Activated CD8-positive, alpha-beta T cell treated with anti-CD3 and anti-CD28 coated beads, Interleukin-2, amount 10 ng/mL, durations not matched to agents 7 days and 5 days (primary cell): ENCODE results near the gene TP63. TPM values are rescaled to one million over a fixed set of nuclear protein-coding genes. Genes with fewer than 3 reads are reported as not detected.

Experiments used
- ATAC-seq: fragments of 150-1000 bp; cut with Tn5 transposase; one replicate; pipeline ENCODE4 v1.10.0; 2021; ENCODE audit warnings: moderate library complexity
- CTCF ChIA-PET: fragments of 350-600 bp; sonication (Branson Sonifier 250); formaldehyde crosslinking; loops from one replicate; lab custom pipeline; 2021; ENCODE audit warnings: antibody characterized with exemption; lab: Charles Lee
- POLR2A ChIA-PET: fragments of 350-600 bp; sonication (Branson Sonifier 250); formaldehyde crosslinking; loops from one replicate; lab custom pipeline; 2021; ENCODE audit warnings: antibody characterized with exemption; lab: Charles Lee
- DNase-seq: peaks from one replicate; pipeline ENCODE4 v3.0.0-alpha.2; 2020
- H3K27ac Mint-ChIP-seq: one replicate; pipeline ENCODE4 v1.8.0; 2021; ENCODE audit warnings: mild to moderate bottlenecking, mixed read lengths
- H3K27me3 Mint-ChIP-seq: one replicate; pipeline ENCODE4 v1.8.0; 2021; ENCODE audit warnings: low read depth, mixed read lengths
- H3K36me3 Mint-ChIP-seq: one replicate; pipeline ENCODE4 v1.8.0; 2021; ENCODE audit warnings: low read depth, mixed read lengths
- H3K4me1 Mint-ChIP-seq: one replicate; pipeline ENCODE4 v1.8.0; 2021; ENCODE audit warnings: low read depth, mixed read lengths
- H3K4me3 Mint-ChIP-seq: one replicate; pipeline ENCODE4 v1.8.0; 2021; ENCODE audit warnings: mild to moderate bottlenecking, mixed read lengths
- H3K9me3 Mint-ChIP-seq: one replicate; pipeline ENCODE4 v1.8.0; 2022; ENCODE audit warnings: mixed read lengths; ENCODE audit not compliant: insufficient read depth
- total RNA-seq, 2 experiments: library from RNA; stranded (reverse); gene quantifications; one replicate each; pipeline ENCODE4 v1.2.3, GENCODE V29; 2021

Gene TP63
- total RNA-seq, 2 experiments from 2014 or later, result not detected

DNA sequence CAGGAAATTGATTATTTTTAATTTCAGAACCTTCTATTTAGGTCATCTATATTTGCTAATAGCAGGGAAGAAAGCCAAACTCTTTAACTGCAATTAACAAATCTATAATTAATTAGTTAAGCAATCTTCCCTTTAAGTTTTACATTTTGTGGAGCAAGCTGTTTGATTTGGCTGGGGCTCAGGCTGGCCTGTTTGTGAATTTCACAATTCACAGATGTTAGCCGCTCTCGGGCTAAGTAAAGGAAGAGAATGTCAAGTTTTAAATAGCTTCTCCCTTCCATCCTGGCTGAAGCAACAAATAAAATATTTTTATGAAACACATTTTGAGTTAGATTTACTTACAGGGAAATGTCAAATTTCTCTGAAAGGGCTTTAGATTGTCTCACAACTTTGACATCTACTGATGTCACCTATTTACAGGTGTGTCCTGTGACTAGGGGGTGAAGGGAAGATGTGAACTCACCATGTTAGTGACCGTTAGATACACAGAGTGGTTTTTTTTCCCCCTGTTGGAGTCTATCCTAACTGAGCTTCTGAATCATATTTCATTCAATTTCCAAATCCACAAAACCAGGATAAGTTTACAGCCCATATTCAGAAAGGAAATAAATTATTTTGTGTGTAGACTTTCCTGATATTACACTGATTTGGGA is 1.3 kb upstream of the TP63 start:
- no peak overlapping the region for H3K4me3 Mint-ChIP-seq
- no peak overlapping the region for H3K27ac Mint-ChIP-seq
- H3K27me3 Mint-ChIP-seq, result no peaks in the 10 kb centered on the region
- CTCF ChIA-PET, result interaction anchor here (1.9 kb wide), 1 partner anchor 357 kb away, joined by 7 read pairs; no protein-coding TSS in a partner anchor
- DNase-seq, result no peak
- POLR2A ChIA-PET, result no interaction called here
- no peaks in the 10 kb centered on the region for H3K9me3 Mint-ChIP-seq
- H3K4me1 Mint-ChIP-seq, result peaks cover 9% of the 10 kb centered on the region
- no peak for ATAC-seq
- H3K36me3 Mint-ChIP-seq, result no peaks in the 10 kb centered on the region

DNA sequence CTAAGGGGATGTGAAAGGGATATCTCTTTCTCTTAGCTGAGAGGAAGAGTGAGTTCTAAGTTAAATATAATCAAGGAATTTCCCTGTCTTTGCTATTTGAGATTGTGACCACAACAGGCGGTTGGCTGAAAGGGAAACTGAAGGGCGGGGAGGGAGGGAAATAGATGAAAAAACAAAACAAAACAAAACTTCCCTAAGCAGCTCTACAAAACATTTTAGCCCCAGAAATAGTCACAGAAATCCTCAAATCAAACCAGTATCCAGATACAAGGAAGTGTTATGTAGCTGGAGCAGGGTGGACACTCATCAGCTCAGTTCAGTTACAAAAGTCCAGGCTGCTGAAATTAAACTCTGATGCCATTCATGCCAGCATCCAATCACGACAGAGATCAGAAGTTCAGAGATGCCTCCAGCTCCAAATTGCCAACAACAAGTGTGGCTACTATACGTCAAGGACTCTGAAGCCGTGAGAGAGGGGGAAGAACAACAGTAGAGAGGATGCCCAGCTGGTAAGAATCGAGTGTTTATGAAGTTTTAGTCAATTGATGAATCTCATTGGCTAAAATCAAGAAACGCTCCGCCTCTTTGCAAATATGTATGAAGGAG is 319 bp upstream of the TP63 start:
- Mint-ChIP-seq H3K27me3 (no peaks in the 10 kb centered on the region), H3K4me3 (no peak overlapping the region), H3K36me3 (no peaks in the 10 kb centered on the region), H3K27ac (no peak overlapping the region), H3K9me3 (no peaks in the 10 kb centered on the region), H3K4me1 (peaks cover 9% of the 10 kb centered on the region)
- CTCF ChIA-PET, result interaction anchor here (1.9 kb wide), 1 partner anchor 358 kb away, joined by 7 read pairs; no protein-coding TSS in a partner anchor
- DNase-seq (no peak), ATAC-seq (no peak)
- POLR2A ChIA-PET, result no interaction called here

DNA sequence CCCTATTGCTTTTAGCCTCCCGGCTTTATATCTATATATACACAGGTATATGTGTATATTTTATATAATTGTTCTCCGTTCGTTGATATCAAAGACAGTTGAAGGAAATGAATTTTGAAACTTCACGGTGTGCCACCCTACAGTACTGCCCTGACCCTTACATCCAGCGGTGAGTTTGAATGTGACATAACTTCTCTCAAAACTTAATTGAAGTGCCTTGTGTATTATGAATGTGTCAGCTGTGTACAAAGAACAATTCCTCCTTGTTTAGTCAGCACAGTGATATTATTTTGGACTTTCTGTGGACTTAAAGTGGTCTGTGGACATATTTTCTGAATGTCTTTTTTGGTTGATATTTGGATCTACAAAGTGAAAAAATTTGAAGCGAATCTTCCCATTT is 220 bp downstream of the TP63 start:
- no peaks in the 10 kb centered on the region for H3K27me3 Mint-ChIP-seq
- POLR2A ChIA-PET, result no interaction called here
- DNase-seq (no peak), ATAC-seq (no peak)
- H3K27ac Mint-ChIP-seq, result no peak overlapping the region
- no peaks in the 10 kb centered on the region for H3K36me3 Mint-ChIP-seq
- no peaks in the 10 kb centered on the region for H3K9me3 Mint-ChIP-seq
- no peak overlapping the region for H3K4me3 Mint-ChIP-seq
- CTCF ChIA-PET, result interaction anchor here (1.9 kb wide), 1 partner anchor 359 kb away, joined by 7 read pairs; no protein-coding TSS in a partner anchor
- peaks cover 9% of the 10 kb centered on the region for H3K4me1 Mint-ChIP-seq

DNA sequence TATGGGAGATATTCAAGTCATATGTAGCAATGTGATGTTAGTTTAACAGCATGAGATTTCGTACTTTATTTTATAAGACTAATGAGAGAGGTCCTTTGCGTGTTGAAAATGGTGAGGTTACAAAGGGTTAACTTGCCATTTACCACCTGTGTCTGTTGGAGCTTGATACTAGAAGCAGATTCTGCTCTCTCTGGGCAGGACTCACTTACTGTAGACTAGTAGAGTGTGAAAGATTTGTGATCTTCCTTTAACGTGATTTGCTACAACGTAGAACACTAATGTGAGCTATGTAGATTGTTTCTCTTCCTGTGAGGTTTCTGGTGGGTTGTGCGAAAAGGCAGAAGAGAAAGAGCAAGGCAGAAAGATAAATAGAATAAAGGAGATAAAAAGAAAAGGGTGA is 1.1 kb downstream of the TP63 start:
- CTCF ChIA-PET, result no interaction called here
- H3K4me1 Mint-ChIP-seq, result peaks cover 9% of the 10 kb centered on the region
- H3K36me3 Mint-ChIP-seq, result no peaks in the 10 kb centered on the region
- H3K27ac Mint-ChIP-seq, result no peak overlapping the region
- ATAC-seq (no peak), DNase-seq (no peak)
- H3K4me3 Mint-ChIP-seq, result no peak overlapping the region
- H3K9me3 Mint-ChIP-seq, result no peaks in the 10 kb centered on the region
- POLR2A ChIA-PET, result no interaction called here
- H3K27me3 Mint-ChIP-seq, result no peaks in the 10 kb centered on the region

DNA sequence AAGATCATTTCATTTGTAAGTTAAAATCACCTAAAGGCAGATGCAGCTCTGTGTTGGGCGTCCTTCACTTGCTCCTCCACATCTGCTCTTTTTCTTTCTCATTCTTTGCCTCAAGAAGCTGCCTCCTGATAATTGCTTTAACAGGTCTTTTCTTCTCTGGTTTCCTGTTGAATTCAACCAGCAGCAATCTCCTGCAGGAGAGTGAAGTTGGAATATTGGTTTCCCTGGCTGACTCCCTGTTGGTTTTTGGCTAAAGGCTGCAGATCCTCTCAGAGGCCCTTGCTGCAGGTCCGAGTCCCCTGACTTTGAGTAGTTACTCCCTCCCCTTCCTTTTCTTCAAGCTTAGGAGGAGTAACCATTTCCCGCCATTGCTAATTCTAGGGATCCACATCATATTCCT is 4.2 kb downstream of the TP63 start:
- H3K9me3 Mint-ChIP-seq, result no peaks in the 10 kb centered on the region
- H3K4me1 Mint-ChIP-seq, result peaks cover 6% of the 10 kb centered on the region
- no peaks in the 10 kb centered on the region for H3K27me3 Mint-ChIP-seq
- ChIA-PET POLR2A (no interaction called here), CTCF (no interaction called here)
- DNase-seq (no peak), ATAC-seq (no peak)
- H3K27ac Mint-ChIP-seq, result no peak overlapping the region
- no peak overlapping the region for H3K4me3 Mint-ChIP-seq
- no peaks in the 10 kb centered on the region for H3K36me3 Mint-ChIP-seq

DNA sequence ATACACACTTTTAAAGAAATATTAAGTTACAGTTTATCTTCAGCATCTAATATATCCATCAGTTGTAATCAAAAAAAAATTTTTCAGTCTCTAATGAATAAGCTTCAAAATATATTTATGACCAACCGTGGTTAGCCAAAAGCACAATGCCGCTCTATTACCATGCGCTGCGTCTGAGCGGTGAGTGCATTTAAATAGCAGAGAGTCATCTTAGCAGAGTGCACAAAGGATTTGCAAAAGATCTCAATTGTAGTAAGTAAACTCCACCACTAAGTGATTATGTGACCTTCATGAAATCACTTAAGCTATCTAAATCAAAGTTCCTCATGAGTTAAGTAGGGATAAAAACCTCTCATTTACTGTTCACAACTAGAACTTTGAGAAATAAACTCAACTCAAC is 4.9 kb downstream of the TP63 start:
- H3K36me3 Mint-ChIP-seq, result no peaks in the 10 kb centered on the region
- ChIA-PET CTCF (no interaction called here), POLR2A (no interaction called here)
- H3K27ac Mint-ChIP-seq, result no peak overlapping the region
- ATAC-seq (no peak), DNase-seq (no peak)
- H3K9me3 Mint-ChIP-seq, result no peaks in the 10 kb centered on the region
- H3K4me1 Mint-ChIP-seq, result peaks cover under 1% of the 10 kb centered on the region
- no peaks in the 10 kb centered on the region for H3K27me3 Mint-ChIP-seq
- no peak overlapping the region for H3K4me3 Mint-ChIP-seq

DNA sequence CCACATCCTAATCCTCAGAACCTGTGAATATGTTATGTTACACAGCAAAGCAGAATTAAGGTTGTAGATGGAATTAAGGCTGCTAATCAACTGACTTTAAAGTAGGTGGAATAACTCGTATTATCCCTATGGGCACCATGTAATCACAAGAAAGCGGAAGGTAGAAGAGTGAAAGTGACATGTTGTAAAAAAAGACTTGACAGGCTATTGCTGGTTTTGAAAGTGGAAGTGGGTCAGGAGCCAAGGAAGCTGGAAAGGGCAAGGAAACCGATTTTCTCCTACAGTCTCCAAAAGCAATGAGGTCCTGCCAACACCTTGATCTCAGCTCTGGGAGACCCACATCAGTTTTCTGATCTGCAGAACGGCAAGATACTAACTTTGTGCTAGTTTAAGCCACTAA is 6.6 kb downstream of the TP63 start:
- no peaks in the 10 kb centered on the region for H3K27me3 Mint-ChIP-seq
- DNase-seq, result no peak
- H3K27ac Mint-ChIP-seq, result no peak overlapping the region

DNA sequence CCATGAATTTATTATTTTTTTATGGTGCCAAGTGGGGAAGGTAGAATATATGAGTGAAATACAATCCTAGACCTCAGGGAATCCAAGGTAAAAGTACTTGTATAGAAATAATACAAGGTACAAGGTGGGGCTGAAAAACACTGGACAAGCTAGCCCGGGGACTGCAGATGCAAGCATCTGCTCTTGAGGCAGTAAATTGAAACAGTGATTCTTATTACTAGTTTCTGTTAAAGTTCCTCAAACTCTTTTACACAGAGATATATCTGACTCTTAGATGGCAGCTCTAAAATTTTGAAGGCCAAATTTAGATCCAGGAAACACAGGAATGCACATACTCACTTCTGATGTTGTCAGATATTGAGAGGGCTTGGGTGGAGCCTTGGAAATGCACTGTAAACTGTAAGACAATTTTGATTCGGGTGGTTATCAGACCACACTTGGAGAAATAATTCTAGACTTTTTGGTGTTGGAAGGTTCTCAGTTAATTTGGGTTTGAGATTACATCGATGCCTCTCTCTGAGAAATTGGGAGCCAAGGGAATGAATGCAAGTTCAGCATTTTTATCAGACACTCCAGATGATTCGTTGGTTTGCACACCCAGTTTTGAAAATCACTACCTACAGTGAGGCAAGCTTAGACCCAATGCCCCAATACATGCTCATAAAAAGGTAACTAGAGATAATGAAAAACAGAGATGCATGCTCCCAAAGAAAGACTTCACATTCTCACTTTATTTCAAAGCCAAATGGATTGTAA is 7.3 kb downstream of the TP63 start:
- H3K27me3 Mint-ChIP-seq, result no peaks in the 10 kb centered on the region
- DNase-seq (no peak), ATAC-seq (no peak)
- POLR2A ChIA-PET, result no interaction called here
- no peak overlapping the region for H3K4me3 Mint-ChIP-seq
- H3K9me3 Mint-ChIP-seq, result no peaks in the 10 kb centered on the region
- no peaks in the 10 kb centered on the region for H3K4me1 Mint-ChIP-seq
- H3K36me3 Mint-ChIP-seq, result no peaks in the 10 kb centered on the region
- CTCF ChIA-PET, result no interaction called here
- H3K27ac Mint-ChIP-seq, result no peak overlapping the region

More for the DNA sequence above, 6.6 kb downstream of the TP63 start:
- H3K4me1 Mint-ChIP-seq, result no peaks in the 10 kb centered on the region
- CTCF ChIA-PET, result interaction anchor here (0.8 kb wide), 1 partner anchor 983 kb away, joined by 3 read pairs; no protein-coding TSS in a partner anchor
- no peaks in the 10 kb centered on the region for H3K9me3 Mint-ChIP-seq
- no peak overlapping the region for H3K4me3 Mint-ChIP-seq
- no peaks in the 10 kb centered on the region for H3K36me3 Mint-ChIP-seq
- POLR2A ChIA-PET, result no interaction called here
- ATAC-seq, result no peak

DNA sequence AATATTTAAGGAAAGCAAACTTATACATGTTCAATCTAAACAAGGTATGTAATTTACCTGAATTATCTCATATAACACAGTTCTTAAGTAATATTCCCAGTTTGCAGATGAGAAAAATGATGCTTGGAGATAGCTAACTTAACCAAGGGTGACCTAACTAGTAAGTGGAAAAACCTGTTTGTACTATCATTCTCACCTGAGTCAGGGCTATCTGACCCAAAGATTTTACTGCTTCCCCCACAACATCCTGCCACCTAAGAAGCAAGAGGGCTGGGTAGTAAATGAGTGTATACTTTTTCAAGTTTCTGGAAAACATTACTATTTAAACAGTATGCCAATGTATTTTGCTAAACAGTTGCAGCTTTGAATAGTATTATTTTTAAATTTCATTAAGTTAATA is 10.6 kb downstream of the TP63 start:
- H3K4me1 Mint-ChIP-seq, result no peaks in the 10 kb centered on the region
- no peaks in the 10 kb centered on the region for H3K36me3 Mint-ChIP-seq
- no peaks in the 10 kb centered on the region for H3K9me3 Mint-ChIP-seq
- no peak overlapping the region for H3K27ac Mint-ChIP-seq
- ChIA-PET CTCF (no interaction called here), POLR2A (interaction anchor here (0.5 kb wide), 1 partner anchor 20 kb away, joined by 3 read pairs; no protein-coding TSS in a partner anchor)
- ATAC-seq (no peak), DNase-seq (no peak)
- H3K27me3 Mint-ChIP-seq, result no peaks in the 10 kb centered on the region
- no peak overlapping the region for H3K4me3 Mint-ChIP-seq

DNA sequence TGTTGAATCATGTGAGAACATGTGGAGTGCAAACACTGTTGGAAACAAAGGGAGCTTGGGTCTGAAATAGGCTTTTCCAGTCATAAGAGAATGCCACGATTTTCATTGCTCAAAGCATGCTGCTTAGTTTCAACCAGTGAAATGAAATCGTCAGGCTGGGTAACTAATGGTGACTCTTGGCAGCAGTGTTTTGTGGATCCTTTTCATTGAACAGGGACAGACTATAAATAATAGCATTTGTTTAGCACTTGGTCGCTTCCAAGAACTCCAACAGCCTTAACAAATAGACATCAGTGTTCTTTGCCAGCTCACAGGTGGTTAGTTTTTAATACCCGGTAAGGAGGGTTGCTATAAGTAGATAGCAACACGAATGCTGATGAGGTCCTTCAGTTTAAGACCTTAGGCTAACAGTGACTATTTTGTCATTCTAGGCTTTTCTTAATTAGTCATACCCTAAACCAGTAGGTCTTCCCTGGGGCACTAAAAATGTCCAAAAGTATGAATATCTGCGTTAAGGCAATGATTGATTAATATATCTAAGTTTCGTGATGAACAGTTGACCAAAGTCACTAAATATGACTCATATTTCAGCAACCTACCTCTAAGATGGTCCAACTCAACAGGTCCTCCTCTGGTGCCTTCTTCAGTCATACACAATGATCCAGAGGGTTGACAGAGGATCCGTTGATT is 15.8 kb downstream of the TP63 start:
- Mint-ChIP-seq H3K4me3 (no peak overlapping the region), H3K4me1 (no peaks in the 10 kb centered on the region), H3K27me3 (no peaks in the 10 kb centered on the region), H3K27ac (no peak overlapping the region), H3K9me3 (no peaks in the 10 kb centered on the region), H3K36me3 (no peaks in the 10 kb centered on the region)
- ATAC-seq (no peak), DNase-seq (no peak)
- ChIA-PET POLR2A (no interaction called here), CTCF (no interaction called here)

DNA sequence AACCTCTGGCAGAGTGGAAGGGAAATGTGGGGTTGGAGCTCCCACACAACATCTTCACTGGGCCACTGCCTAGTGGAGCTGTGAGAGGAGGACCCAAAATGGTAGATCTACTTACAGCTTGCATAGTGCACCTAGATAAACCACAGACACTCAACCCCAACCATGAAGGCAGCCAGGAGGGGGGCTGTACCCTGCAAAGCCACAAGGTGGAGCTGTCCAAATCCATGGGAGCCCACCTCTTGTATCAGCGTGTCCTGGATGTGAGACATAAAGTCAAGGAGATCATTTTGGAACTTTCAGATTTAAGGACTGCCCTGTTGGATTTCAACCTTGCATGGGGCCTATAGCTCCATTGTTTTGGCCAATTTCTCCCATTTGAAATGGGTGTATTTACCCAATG is 20.9 kb downstream of the TP63 start:
- ChIA-PET CTCF (interaction anchor here (0.8 kb wide), 1 partner anchor 12 kb away, joined by 5 read pairs; no protein-coding TSS in a partner anchor), POLR2A (no interaction called here)
- Mint-ChIP-seq H3K27me3 (no peaks in the 10 kb centered on the region), H3K4me3 (no peak overlapping the region), H3K27ac (no peak overlapping the region), H3K36me3 (no peaks in the 10 kb centered on the region), H3K4me1 (no peaks in the 10 kb centered on the region), H3K9me3 (no peaks in the 10 kb centered on the region)
- ATAC-seq (no peak), DNase-seq (no peak)
